Karpas-422 (cell line): ENCODE results near the gene UBE2M. TPM values are rescaled to one million over a fixed set of nuclear protein-coding genes. Genes with fewer than 3 reads are reported as not detected.
A peak's percentile ranks its signal among the peaks of the same experiment; 100 is the strongest.

ENCODE experiments used
- DNase-seq: peaks from one replicate; pipeline ENCODE4 v3.0.0-alpha.2; 2015
- H2AFZ ChIP-seq: fragments of 200-600 bp; sonication (generic); 2 replicates; pipeline ENCODE4 v1.6.1; 2014; ENCODE audit warnings: antibody characterized with exemption, low read length, mixed read lengths
- H3K27ac ChIP-seq: fragments of 200-600 bp; sonication (generic); 2 replicates; pipeline ENCODE4 v1.5.1; 2014; ENCODE audit warnings: mild to moderate bottlenecking, low read length, moderate library complexity
- H3K27me3 ChIP-seq: fragments of 200-600 bp; sonication (generic); 2 replicates; pipeline ENCODE4 v1.6.1; 2014; ENCODE audit warnings: low read length, mixed read lengths
- H3K36me3 ChIP-seq: fragments of 200-600 bp; sonication (generic); 2 replicates; pipeline ENCODE4 v1.6.1; 2014; ENCODE audit warnings: low read length, mixed read lengths; ENCODE audit not compliant: insufficient read depth
- H3K4me1 ChIP-seq: fragments of 200-600 bp; sonication (generic); 2 replicates; pipeline ENCODE4 v1.6.1; 2014; ENCODE audit warnings: mild to moderate bottlenecking, low read length, mixed read lengths
- H3K4me2 ChIP-seq: fragments of 200-600 bp; sonication (generic); 2 replicates; pipeline ENCODE4 v1.6.1; 2014; ENCODE audit warnings: low read length, low read depth, mild to moderate bottlenecking; ENCODE audit not compliant: poor library complexity, severe bottlenecking
- H3K4me3 ChIP-seq: fragments of 200-600 bp; sonication (generic); 2 replicates; pipeline ENCODE4 v1.5.1; 2014; ENCODE audit warnings: mild to moderate bottlenecking, antibody characterized with exemption, low read length, mixed read lengths
- H3K79me2 ChIP-seq: fragments of 200-600 bp; sonication (generic); 2 replicates; pipeline ENCODE4 v1.6.1; 2014; ENCODE audit warnings: mild to moderate bottlenecking, low read length, mixed read lengths
- H3K9ac ChIP-seq: fragments of 200-600 bp; sonication (generic); 2 replicates; pipeline ENCODE4 v1.6.0; 2014; ENCODE audit warnings: low read length
- H3K9me2 ChIP-seq: fragments of 200-600 bp; sonication (generic), shearing (Covaris generic); replicated peaks from 2 replicates; pipeline ENCODE4 v1.6.0; 2014; ENCODE audit warnings: mild to moderate bottlenecking, low read length, moderate library complexity; ENCODE audit not compliant: insufficient read depth
- H3K9me3 ChIP-seq: fragments of 300-700, 200-600 bp; sonication (generic); 2 replicates; pipeline ENCODE4 v1.6.1; 2014; ENCODE audit warnings: low read length, mixed read lengths
- H4K20me1 ChIP-seq: fragments of 200-600 bp; sonication (generic); 2 replicates; pipeline ENCODE4 v1.6.1; 2014; ENCODE audit warnings: mild to moderate bottlenecking, antibody characterized with exemption, low read length, low read depth; ENCODE audit not compliant: insufficient read depth
- total RNA-seq: library from RNA; depleted of rRNA; stranded (reverse); fragments of >200 nt; shearing (Covaris generic); gene quantifications from 2 replicates; pipeline ENCODE4 v1.2.3, GENCODE V29; 2014; ENCODE audit warnings: low replicate concordance

UBE2M gene
- total RNA-seq, 1 experiment from 2014 or later = 90.6 TPM

- no peak for DNase-seq
- H3K9me3 ChIP-seq = no peaks in the 10 kb centered on the region
- H3K4me2 ChIP-seq = no peak overlapping the region
- no peak overlapping the region for H3K4me3 ChIP-seq
- peaks cover 34% of the 10 kb centered on the region for H3K4me1 ChIP-seq
- no peaks in the 10 kb centered on the region for H3K9me2 ChIP-seq
- no peaks in the 10 kb centered on the region for H3K27me3 ChIP-seq
- H3K9ac ChIP-seq = no peak overlapping the region
- no peak overlapping the region for H2AFZ ChIP-seq
- H3K36me3 ChIP-seq = no peaks in the 10 kb centered on the region
- H4K20me1 ChIP-seq = no peaks in the 10 kb centered on the region
- H3K27ac ChIP-seq = no peak overlapping the region
- peaks cover 21% of the 10 kb centered on the region for H3K79me2 ChIP-seq
These were observed 41.2 kb downstream of the UBE2M start for GRCh38 chr19:58516964-58517833.

GRCh38 chr19:58516246-58516836 lies 42.1 kb downstream of the UBE2M start:
- Histone ChIP-seq H3K9me2 (no peaks in the 10 kb centered on the region), H3K79me2 (peaks cover 21% of the 10 kb centered on the region), H3K27ac (no peak overlapping the region), H3K27me3 (no peaks in the 10 kb centered on the region), H2AFZ (no peak overlapping the region), H3K4me1 (peaks cover 34% of the 10 kb centered on the region), H3K4me2 (peak overlapping the region; percentile 90), H3K9ac (peak overlapping the region; percentile 97; the same call in 1 of the 2 replicates), H3K4me3 (no peak overlapping the region), H4K20me1 (no peaks in the 10 kb centered on the region), H3K36me3 (no peaks in the 10 kb centered on the region), H3K9me3 (no peaks in the 10 kb centered on the region)
- peak; percentile 39 for DNase-seq

GRCh38 chr19:58515259-58515658 lies 43.2 kb downstream of the UBE2M start:
- H3K9me2 ChIP-seq = no peaks in the 10 kb centered on the region
- H3K9me3 ChIP-seq = no peaks in the 10 kb centered on the region
- H3K4me1 ChIP-seq = peaks cover 31% of the 10 kb centered on the region
- peak overlapping the region; percentile 90 for H3K4me2 ChIP-seq
- H3K36me3 ChIP-seq = no peaks in the 10 kb centered on the region
- peak overlapping the region; percentile 88; the same call in 1 of the 2 replicates for H3K4me3 ChIP-seq
- H4K20me1 ChIP-seq = no peaks in the 10 kb centered on the region
- peak overlapping the region; percentile 97 for H3K9ac ChIP-seq
- peak overlapping the region; percentile 62 for H3K27ac ChIP-seq
- no peaks in the 10 kb centered on the region for H3K27me3 ChIP-seq
- no peak overlapping the region for H2AFZ ChIP-seq
- H3K79me2 ChIP-seq = peaks cover 21% of the 10 kb centered on the region
- DNase-seq = peak; percentile 63

GRCh38 chr19:58514564-58515022 lies 43.8 kb downstream of the UBE2M start:
- peak overlapping the region; percentile 73 for H3K27ac ChIP-seq
- no peaks in the 10 kb centered on the region for H3K9me3 ChIP-seq

GRCh38 chr19:58513694-58514563 lies 44.5 kb downstream of the UBE2M start:
- Histone ChIP-seq H3K4me3 (peak overlapping the region; percentile 88), H3K27ac (peak overlapping the region; percentile 73), H3K27me3 (no peaks in the 10 kb centered on the region), H3K9ac (peak overlapping the region; percentile 97), H3K4me2 (peak overlapping the region; percentile 90), H3K4me1 (peaks cover 30% of the 10 kb centered on the region), H2AFZ (peak overlapping the region; percentile 51; the same call in 1 of the 2 replicates), H4K20me1 (no peaks in the 10 kb centered on the region), H3K36me3 (no peaks in the 10 kb centered on the region), H3K79me2 (peaks cover 21% of the 10 kb centered on the region), H3K9me3 (no peaks in the 10 kb centered on the region), H3K9me2 (no peaks in the 10 kb centered on the region)
- DNase-seq = peak; percentile 100

More at GRCh38 chr19:58514564-58515022, 43.8 kb downstream of the UBE2M start:
- H3K9me2 ChIP-seq = no peaks in the 10 kb centered on the region
- no peak overlapping the region for H2AFZ ChIP-seq
- H3K27me3 ChIP-seq = no peaks in the 10 kb centered on the region
- peak; percentile 58 for DNase-seq
- H3K79me2 ChIP-seq = peaks cover 21% of the 10 kb centered on the region
- H3K4me3 ChIP-seq = peak overlapping the region; percentile 88
- H3K9ac ChIP-seq = peak overlapping the region; percentile 97
- H3K4me1 ChIP-seq = peaks cover 30% of the 10 kb centered on the region
- peak overlapping the region; percentile 90 for H3K4me2 ChIP-seq
- no peaks in the 10 kb centered on the region for H4K20me1 ChIP-seq
- no peaks in the 10 kb centered on the region for H3K36me3 ChIP-seq

- Histone ChIP-seq H3K4me1 (peaks cover 25% of the 10 kb centered on the region), H3K9ac (peak overlapping the region; percentile 97), H3K9me3 (no peaks in the 10 kb centered on the region), H3K36me3 (no peaks in the 10 kb centered on the region), H4K20me1 (no peaks in the 10 kb centered on the region), H3K27me3 (no peaks in the 10 kb centered on the region), H2AFZ (no peak overlapping the region; the same call in 1 of the 2 replicates), H3K4me3 (peak overlapping the region; percentile 88; the same call in 1 of the 2 replicates), H3K27ac (no peak overlapping the region), H3K4me2 (peak overlapping the region; percentile 90), H3K79me2 (peaks cover 21% of the 10 kb centered on the region), H3K9me2 (no peaks in the 10 kb centered on the region)
- no peak for DNase-seq
These were observed 45.2 kb downstream of the UBE2M start for GRCh38 chr19:58513213-58513693.

GRCh38 chr19:58511353-58512208 lies 46.8 kb downstream of the UBE2M start, which contains the start of gene SLC27A5:
Gene SLC27A5 (minus strand): TSS chr19:58511992. CDS start chr19:58511955, 37 bp downstream.
- H4K20me1 ChIP-seq = no peaks in the 10 kb centered on the region
- peaks cover 4% of the 10 kb centered on the region; the same call in 1 of the 2 replicates for H3K9me3 ChIP-seq
- no peaks in the 10 kb centered on the region for H3K9me2 ChIP-seq
- no peak within 1 kb of the TSS for H3K4me3 ChIP-seq
- no peak within 1 kb of the TSS for H3K4me2 ChIP-seq
- no peak within 1 kb of the TSS for H3K27ac ChIP-seq
- no peaks in the 10 kb centered on the region for H3K36me3 ChIP-seq
- no peak for DNase-seq
- peaks cover 22% of the 10 kb centered on the region for H3K4me1 ChIP-seq
- H3K9ac ChIP-seq = no peak within 1 kb of the TSS
- H3K79me2 ChIP-seq = peaks cover 21% of the 10 kb centered on the region
- H3K27me3 ChIP-seq = no peaks in the 10 kb centered on the region
- H2AFZ ChIP-seq = no peak within 1 kb of the TSS
